ENCODE results near the gene SLC2A11. TPM values are rescaled to one million over a fixed set of nuclear protein-coding genes. Genes with fewer than 3 reads are reported as not detected.

SLC2A11 gene
- total and polyA plus RNA-seq, 9 of the 15 experiments (the other 6 are each of a cell fraction or from before 2014, with no cell fraction given), result 0.44 to 2.7 (median 2.1) TPM

GRCh38 chr22:23817146-23817545 is 40.5 kb upstream of the SLC2A11 start:
- TF ChIP-seq ZNF282 (CRISPR knock-in tag; IDR thresholded peaks at IDR 0.05) (no peak), NR2C1 (IDR thresholded peaks at IDR 0.05) (no peak), NR2C1 (tag; IDR thresholded peaks at IDR 0.05) (no peak), AFF4 (CRISPR knock-in tag; IDR thresholded peaks at IDR 0.05) (no peak)
- Histone ChIP-seq H3K27ac (ENCODE audit: extremely low read depth, low read depth, low read length) (no peak overlapping the region), H2AFZ (ENCODE audit: low read depth, low read length) (no peak overlapping the region), H3K4me3 (no peak overlapping the region), H3K79me2 (ENCODE audit: control insufficient read depth, insufficient read depth, low read length) (no peaks in the 10 kb centered on the region), H3K27me3 (ENCODE audit: control insufficient read depth in 2 of 2, insufficient read depth in 2 of 2, low read length in 2 of 2) (no peaks in the 10 kb centered on the region), H3K36me3 (ENCODE audit: control insufficient read depth, insufficient read depth, low read length) (peaks cover 39% of the 10 kb centered on the region; the same call in 2 of the 3 replicates), H3K4me2 (ENCODE audit: insufficient read depth, low read length) (no peak overlapping the region), H3K9ac (ENCODE audit: insufficient read depth in 1 of 2, low read depth in 2 of 2, low read length in 2 of 2) (no peak overlapping the region), H3K9me1 (ENCODE audit: control insufficient read depth, insufficient read depth, low read length) (no peaks in the 10 kb centered on the region), H3K9me3 (replicated peaks; ENCODE audit: control insufficient read depth, insufficient read depth, low read depth, low read length) (no peaks in the 10 kb centered on the region), H3K4me1 (replicated peaks in 1 of 2; ENCODE audit: control insufficient read depth in 2 of 2, insufficient read depth in 2 of 2, low read length in 2 of 2) (no peaks in the 10 kb centered on the region; a peak in 1 of 5 replicates), H4K20me1 (replicated peaks; ENCODE audit: control insufficient read depth, insufficient read depth, low read length) (no peaks in the 10 kb centered on the region)
- ATAC-seq, result no peak
- DNase-seq (ENCODE audit: extremely low read depth in 1 of 4, low spot score in 3 of 4), result no peak
- in situ Hi-C loops (cut with MboI), result no loop called here
- no peak for FAIRE-seq
- CTCF ChIA-PET (ENCODE audit: low intra/inter-chr PET ratio), result no interaction called here
- BruUV-seq (replicated peaks), result no TSS peak
- intact Hi-C loops (cut with micrococcal nuclease), result no loop called here
- 100% methylated on average over 6 of the region's 6 CpGs for WGBS (ENCODE audit: insufficient coverage, low coverage, missing lambda C conversion rate)
- POLR2A ChIA-PET, result no interaction called here
